ENCODE results near the gene BNIP2.

BNIP2 gene

GRCh38 chr15:59688782-59689625 is at the start of gene BNIP2:
Gene BNIP2 (minus strand): TSS chr15:59689320. CDS start chr15:59682457, 6,863 bp downstream.
- ChIA-PET POLR2A (interaction anchor here (0.6 to 1.0 kb wide), 3 partner anchors 31 to 707 kb away, joined by 3 to 5 read pairs (median 3); partner anchors contain the start of gene GTF2A2), CTCF (interaction anchor here (0.8 to 11.3 kb wide), 6 partner anchors 18 to 754 kb away, joined by 3 to 329 read pairs (median 12); no protein-coding TSS in a partner anchor)
- peak within 1 kb of the TSS; percentile 96 for H3K4me3 ChIP-seq (ENCODE audit: low read depth, low read length)
- DNase-seq (ENCODE audit: low read depth, low spot score), result peak; percentile 83
- TF ChIP-seq, protein P1, sequence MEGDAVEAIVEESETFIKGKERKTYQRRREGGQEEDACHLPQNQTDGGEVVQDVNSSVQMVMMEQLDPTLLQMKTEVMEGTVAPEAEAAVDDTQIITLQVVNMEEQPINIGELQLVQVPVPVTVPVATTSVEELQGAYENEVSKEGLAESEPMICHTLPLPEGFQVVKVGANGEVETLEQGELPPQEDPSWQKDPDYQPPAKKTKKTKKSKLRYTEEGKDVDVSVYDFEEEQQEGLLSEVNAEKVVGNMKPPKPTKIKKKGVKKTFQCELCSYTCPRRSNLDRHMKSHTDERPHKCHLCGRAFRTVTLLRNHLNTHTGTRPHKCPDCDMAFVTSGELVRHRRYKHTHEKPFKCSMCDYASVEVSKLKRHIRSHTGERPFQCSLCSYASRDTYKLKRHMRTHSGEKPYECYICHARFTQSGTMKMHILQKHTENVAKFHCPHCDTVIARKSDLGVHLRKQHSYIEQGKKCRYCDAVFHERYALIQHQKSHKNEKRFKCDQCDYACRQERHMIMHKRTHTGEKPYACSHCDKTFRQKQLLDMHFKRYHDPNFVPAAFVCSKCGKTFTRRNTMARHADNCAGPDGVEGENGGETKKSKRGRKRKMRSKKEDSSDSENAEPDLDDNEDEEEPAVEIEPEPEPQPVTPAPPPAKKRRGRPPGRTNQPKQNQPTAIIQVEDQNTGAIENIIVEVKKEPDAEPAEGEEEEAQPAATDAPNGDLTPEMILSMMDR (IDR thresholded peaks at IDR 0.05; ENCODE audit: insufficient read depth, low read length, missing control alignments), result no peak

DNA sequence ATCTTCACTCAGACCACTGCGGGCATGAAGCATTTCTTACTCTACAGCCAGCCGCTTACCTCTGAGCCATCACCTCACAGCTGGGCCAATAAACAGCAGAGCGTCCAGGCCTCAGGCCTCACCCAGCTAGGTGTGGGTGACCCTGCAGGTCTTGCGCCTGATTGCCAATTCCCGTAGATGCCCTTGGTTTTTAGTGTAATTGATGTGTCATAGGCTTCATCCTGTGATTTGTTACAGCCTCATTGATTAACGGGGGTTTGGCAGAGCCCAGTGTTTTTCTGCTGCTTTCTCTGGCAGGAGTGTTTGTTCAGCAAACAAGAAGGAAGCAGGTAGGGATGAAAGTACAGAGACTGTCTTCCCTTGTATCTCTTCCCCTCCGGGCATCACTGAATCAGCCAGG is 49.6 kb upstream of the BNIP2 start:
- ChIA-PET POLR2A (no interaction called here), CTCF (interaction anchor here (1.0 kb wide), 1 partner anchor 587 kb away, joined by 3 read pairs; no protein-coding TSS in a partner anchor)
- no peak overlapping the region for H3K4me3 ChIP-seq (ENCODE audit: low read depth, low read length)
- TF ChIP-seq, protein P1 (IDR thresholded peaks at IDR 0.05; ENCODE audit: insufficient read depth, low read length, missing control alignments), result no peak
- DNase-seq (ENCODE audit: low read depth, low spot score), result no peak

GRCh38 chr15:59736181-59736580 is 47.1 kb upstream of the BNIP2 start:
- TF ChIP-seq, protein P1 (IDR thresholded peaks at IDR 0.05; ENCODE audit: insufficient read depth, low read length, missing control alignments), result no peak
- no peak overlapping the region for H3K4me3 ChIP-seq (ENCODE audit: low read depth, low read length)
- CTCF ChIA-PET, result interaction anchor here (1.0 kb wide), 2 partner anchors 11 to 784 kb away, joined by 3 to 7 read pairs; no protein-coding TSS in a partner anchor
- POLR2A ChIA-PET, result no interaction called here
- DNase-seq (ENCODE audit: low read depth, low spot score), result no peak

DNA sequence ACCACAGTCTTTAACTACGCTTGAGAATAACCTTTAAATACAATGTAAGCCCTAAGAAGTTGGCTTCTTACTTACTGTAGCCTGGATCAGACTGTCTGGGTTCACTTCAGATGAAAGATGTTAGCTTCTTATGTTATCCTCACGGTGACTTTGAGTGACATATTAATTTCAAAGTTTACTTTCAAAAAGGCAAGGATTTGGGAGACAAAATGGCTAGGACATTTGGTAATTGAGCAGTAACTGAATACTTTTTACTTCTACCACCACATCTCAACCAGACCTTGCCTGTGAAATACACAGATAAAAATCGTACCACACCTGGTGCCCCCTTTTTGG is 36.0 kb upstream of the BNIP2 start:
- TF ChIP-seq, protein P1 (IDR thresholded peaks at IDR 0.05; ENCODE audit: insufficient read depth, low read length, missing control alignments), result no peak
- no peak for DNase-seq (ENCODE audit: low read depth, low spot score)
- no peak overlapping the region for H3K4me3 ChIP-seq (ENCODE audit: low read depth, low read length)
- POLR2A ChIA-PET, result no interaction called here
- CTCF ChIA-PET, result interaction anchor here (0.8 to 8.4 kb wide), 26 partner anchors 9 to 795 kb away, joined by 3 to 224 read pairs (median 4); partner anchors contain the start of gene BNIP2

DNA sequence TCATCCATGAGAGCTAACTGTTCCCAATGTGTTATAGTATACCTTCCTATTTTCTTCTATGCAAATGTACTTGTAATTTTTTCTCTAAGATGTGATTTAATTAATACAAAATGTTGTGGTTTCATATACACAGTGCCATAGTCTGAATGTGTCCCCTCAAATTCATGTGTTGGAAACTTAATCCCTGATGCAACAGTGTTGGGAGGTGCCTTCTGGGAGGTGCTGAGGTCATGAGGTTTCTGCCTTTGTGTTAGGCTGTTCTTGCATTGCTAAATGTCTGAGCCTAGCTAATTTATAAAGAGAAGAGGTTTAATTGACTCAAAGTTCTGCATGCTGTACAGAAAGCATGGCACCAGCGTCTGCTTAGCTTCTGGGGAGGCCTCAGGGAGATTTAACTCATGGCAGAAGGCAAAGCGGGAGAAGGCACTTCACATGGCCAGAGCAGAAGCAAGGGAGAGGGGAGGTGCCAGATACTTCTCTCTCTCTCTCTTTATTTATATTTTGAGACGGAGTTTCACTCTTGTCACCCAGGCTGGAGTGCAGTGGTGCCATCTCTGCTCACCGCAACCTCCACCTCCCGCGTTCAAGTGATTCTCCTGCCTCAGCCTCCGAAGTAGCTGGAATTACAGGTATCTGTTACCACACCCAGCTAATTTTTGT is 34.7 kb upstream of the BNIP2 start:
- ChIA-PET CTCF (interaction anchor here (0.8 to 8.4 kb wide), 22 partner anchors 8 to 797 kb away, joined by 3 to 224 read pairs (median 4); no protein-coding TSS in a partner anchor), POLR2A (interaction anchor here (0.6 kb wide), 1 partner anchor 797 kb away, joined by 3 read pairs; no protein-coding TSS in a partner anchor)
- no peak overlapping the region for H3K4me3 ChIP-seq (ENCODE audit: low read depth, low read length)
- DNase-seq (ENCODE audit: low read depth, low spot score), result no peak
- TF ChIP-seq, protein P1 (IDR thresholded peaks at IDR 0.05; ENCODE audit: insufficient read depth, low read length, missing control alignments), result no peak

GRCh38 chr15:59722476-59722875 is 33.4 kb upstream of the BNIP2 start:
- no peak for DNase-seq (ENCODE audit: low read depth, low spot score)
- H3K4me3 ChIP-seq (ENCODE audit: low read depth, low read length), result no peak overlapping the region
- CTCF ChIA-PET, result interaction anchor here (1.4 to 8.4 kb wide), 2 partner anchors 458 to 603 kb away, joined by 5 to 224 read pairs; no protein-coding TSS in a partner anchor
- POLR2A ChIA-PET, result no interaction called here
- TF ChIP-seq, protein P1 (IDR thresholded peaks at IDR 0.05; ENCODE audit: insufficient read depth, low read length, missing control alignments), result no peak

All from AG04449 (cell line).